Left renal cortex interstitium (tissue), 4 donors: ENCODE results near the gene KCNJ1. TPM values are rescaled to one million over a fixed set of nuclear protein-coding genes. Genes with fewer than 3 reads are reported as not detected.

ENCODE experiments used
- DNase-seq, 4 donors: peaks; one replicate each; pipeline ENCODE4 v3.0.0-alpha.2; 2013; ENCODE audit warnings: low read depth in 4 of 4, low spot score in 2 of 4, missing footprints in 1 of 4
- polyA plus RNA-seq, 4 donors: library from polyadenylated mRNA; unstranded; fragments of 120-200 nt; gene quantifications; one replicate each; pipeline ENCODE4 v1.2.1, GENCODE V29; 2013; ENCODE audit not compliant: insufficient read length in 4 of 4

KCNJ1 gene
- polyA plus RNA-seq, 4 donors = 68.9 to 127 (median 88.0) TPM

GRCh38 chr11:128856241-128856640, 10.9 kb downstream of the KCNJ1 start:
- DNase-seq = no peak

DNA sequence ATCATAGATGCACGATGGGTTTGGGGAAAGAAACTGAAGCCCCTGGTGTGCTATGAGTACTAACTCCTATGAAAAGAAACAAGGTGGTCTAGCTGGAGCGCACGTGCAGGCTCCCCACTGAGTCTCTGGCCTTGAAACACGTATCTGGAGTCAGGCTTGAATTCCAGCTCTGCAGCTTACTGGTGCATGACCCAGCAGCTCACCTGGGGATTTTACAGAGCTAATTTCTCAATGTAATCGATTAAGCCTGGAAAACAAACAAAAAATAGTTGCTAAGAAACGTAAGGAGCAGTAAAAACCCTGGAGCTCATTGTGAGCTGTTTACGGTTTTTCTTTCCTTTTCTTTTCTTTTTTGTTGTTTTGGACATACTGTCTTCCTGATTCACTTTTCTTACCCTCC, 12.3 kb downstream of the KCNJ1 start:
- no peak for DNase-seq

DNA sequence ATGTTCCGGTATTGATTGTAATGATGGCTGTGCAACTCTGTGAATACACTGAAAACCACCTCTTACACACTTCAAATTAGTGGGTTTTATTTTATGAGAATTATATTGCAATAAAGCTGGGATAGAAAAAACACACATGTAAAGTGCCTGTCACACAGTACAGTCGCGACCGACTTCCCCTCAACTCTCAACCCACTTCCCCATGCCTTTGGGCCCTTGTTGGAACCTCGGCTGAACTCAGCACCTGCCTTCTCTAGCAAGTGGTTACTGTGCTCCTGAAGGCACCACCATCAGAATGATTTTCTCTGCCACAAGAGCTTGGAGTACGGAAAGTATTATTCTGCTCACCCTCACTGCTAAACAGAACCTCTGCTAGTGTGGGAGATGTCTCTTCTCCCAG, 13.5 kb downstream of the KCNJ1 start:
- DNase-seq = no peak

GRCh38 chr11:128852327-128853023, 14.6 kb downstream of the KCNJ1 start:
- no peak for DNase-seq

GRCh38 chr11:128848815-128849455, 18.2 kb downstream of the KCNJ1 start:
- DNase-seq = no peak

DNA sequence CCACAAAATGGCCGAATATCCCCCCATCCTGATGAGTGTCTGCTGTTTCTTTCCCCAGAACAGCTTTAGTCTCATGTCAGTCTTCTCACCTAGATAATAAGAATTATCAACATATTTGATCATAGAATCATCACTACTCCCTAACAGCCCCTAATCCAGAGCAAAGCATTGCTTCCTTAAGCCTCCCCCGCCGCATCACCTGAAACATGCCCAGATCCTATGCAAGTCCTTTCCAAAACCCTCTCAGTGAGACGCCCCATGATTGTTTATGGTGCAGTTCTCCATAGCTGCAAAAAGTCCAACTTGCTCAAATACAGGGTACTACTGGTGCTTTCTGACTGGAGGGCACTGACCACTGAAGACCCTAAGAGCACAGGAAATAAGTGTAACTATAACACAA, 20.1 kb downstream of the KCNJ1 start:
- DNase-seq = no peak

DNA sequence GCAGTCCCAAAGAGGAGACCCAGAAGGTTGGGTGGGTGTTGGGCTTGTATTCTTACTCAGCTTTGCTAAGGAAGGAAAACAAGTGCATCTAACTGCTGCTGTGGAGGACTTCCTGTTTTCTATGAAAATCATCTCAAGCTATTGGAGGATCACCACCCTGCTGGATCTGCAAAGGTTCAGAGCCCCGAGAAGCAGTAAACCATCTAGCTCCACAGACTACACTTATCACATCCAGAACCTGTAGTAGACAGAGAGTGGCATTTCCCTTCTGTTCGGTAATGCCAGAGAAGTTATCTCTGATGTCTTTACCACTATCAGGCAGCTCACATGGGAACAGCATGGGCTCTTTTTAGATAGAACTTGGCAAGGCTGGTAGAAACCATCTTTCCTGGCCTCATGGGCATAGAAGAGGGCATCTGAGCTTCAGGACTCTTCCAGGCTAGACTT, 21.7 kb downstream of the KCNJ1 start:
- no peak for DNase-seq

- no peak for DNase-seq
Observed at GRCh38 chr11:128843198-128843785, 23.8 kb downstream of the KCNJ1 start.

GRCh38 chr11:128841461-128842072, 25.5 kb downstream of the KCNJ1 start:
- DNase-seq = no peak

GRCh38 chr11:128840783-128841182, 26.3 kb downstream of the KCNJ1 start:
- no peak for DNase-seq

GRCh38 chr11:128840137-128840536, 27.0 kb downstream of the KCNJ1 start:
- DNase-seq = no peak

DNA sequence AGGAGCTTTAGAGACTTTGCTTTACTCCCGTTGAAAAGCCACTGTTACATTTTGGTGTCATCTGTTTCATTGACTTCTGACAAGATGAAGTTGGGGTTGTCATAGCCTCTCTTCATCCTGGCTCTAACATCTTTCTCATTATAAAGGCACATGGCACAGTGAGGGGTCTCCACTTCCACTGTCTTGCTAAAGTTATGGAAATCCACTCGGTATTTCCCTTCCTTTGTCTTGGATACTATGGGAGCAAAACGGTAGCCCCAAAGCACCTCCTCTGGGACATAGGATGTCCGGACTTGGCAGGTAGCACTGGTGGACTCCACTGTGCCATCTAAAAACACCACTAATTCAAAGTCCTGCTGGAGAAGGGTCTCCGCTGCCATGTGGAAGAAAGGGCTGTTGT, 28.0 kb downstream of the KCNJ1 start:
- no peak for DNase-seq

GRCh38 chr11:128837627-128838026, 29.5 kb downstream of the KCNJ1 start:
- DNase-seq = no peak

GRCh38 chr11:128835741-128836430, 31.2 kb downstream of the KCNJ1 start:
- peak in 1 of 4 donors; percentile 40 for DNase-seq

DNA sequence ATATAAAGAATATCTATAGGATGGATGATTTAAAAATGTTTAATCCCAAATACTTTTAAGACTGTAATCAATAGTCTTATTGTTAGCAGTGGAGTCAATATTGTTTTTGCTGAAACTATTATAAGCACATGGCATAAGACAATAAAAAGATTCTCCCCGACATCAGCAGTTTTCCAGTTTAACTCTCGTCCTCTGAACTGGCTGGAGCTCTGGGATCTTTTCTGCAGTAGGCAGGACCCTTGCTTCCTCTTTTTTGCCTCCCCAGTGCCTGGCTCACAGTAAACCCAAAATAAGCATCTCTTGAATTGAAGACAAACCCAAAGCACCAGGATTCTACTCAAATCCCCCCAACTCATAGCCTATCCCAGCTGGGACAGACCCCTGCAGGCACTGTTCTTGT, 32.9 kb downstream of the KCNJ1 start:
- no peak for DNase-seq

DNA sequence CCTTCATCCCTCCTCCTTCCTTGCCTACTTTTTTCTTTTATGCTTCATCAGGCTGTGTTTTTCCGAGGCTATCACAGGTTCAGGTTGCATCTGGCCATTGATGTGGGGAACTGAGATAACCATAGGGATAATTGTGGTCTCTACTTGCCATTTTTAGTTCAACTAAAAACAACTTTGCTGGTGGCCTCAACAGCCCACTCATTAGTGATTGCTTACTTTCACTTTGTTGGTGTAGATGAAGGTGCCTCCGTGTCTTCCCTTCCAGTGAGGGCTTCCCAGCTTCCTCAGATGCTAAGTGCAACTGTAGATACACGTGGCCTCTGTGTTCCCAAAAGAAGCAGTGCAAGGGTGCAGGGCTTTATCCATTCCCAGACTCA, 35.0 kb downstream of the KCNJ1 start:
- no peak for DNase-seq

DNA sequence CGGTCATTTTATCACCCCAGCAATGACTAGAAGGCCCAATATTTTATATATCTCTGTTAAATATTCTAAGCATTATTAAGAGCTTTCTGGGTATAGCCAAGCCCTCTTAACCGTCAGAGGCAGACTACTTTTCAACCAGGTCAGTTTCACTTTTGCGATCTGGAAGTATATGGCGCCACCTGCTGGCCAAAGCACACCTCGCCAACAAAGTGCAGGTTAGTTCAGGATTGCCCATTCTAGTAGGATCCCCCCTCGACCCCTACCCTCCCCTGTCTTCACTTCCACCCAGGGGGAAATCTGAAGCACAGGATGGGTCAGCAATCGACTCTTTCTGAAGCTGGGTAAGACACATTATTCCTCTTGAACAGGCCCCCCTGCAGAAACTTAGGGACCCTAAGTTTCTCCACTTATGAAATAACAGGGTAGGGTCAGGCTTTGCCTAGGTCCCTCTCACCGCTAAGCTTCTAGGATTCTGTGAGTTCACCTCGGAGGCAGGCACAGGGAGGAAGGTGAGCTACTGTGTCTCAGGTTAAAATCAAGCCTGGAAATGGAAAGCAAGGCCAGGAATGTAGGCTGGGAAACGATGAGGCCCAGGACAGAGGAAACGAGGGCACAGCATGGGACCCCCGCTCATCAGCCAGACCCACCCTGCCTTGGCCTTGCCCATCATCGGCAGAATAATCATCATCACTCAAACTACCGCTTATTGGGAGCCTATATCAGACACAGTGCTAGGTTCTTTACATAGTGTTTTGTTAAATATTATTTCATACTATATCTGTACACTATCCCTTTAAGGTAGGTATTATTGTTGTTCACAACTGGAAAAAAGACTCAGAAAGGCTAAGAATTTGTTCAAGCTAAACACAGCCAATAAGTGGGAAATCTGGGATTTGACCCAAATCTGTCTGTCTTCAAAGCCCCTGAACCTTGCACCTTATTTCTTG, 35.6 kb downstream of the KCNJ1 start:
- peak in 1 of 4 donors; percentile 82 for DNase-seq

DNA sequence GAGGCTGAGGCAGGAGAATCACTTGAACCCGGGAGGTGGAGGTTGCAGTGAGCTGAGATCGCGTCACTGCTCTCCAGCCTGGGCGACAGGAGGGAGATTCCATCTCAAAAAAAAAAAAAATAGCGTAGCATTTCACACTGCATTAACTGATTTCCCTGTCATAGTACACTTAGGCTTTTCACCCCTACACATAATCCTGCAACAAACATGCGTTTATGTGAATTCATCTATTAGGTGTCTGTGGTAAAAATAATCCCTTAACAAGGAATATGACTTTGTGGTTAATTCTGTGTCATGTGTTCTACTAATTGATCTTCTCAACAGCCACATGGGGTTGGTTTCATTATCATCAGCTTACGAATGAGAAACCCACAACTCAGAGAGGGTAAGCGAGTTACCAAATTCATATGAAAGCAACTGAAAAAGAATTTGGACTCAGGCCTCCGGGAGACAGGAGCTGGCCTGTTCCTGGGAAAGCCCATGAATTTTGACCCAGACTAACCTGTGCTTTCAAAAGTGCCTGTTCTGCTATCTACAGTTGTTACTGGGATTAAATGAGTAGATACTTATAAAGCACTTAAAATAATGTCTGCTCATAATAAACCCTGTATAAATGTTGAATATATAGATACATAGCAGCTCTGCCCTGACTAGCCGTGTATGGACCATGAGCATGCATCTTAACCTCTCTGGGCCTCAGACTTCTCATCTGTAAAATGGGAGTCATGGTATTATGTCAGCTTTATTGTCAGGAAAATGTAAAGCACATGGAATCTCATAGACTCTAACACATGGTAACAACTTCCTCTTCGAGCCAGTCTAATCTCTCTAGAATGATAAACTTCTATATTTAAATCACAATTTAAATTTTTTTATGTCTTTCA, 36.6 kb downstream of the KCNJ1 start:
- no peak for DNase-seq

GRCh38 chr11:128828350-128828749, 38.7 kb downstream of the KCNJ1 start:
- DNase-seq = no peak
